GM18507 (cell line): Measurements from ENCODE around the gene MICAL3.

ENCODE experiments used
- DNase-seq: peaks from one replicate; pipeline ENCODE4 v3.0.0; 2011; ENCODE audit warnings: low read depth; ENCODE audit not compliant: insufficient read length; ENCODE audit errors: extremely low spot score
- FAIRE-seq: peaks from 2 replicates; lab custom pipeline; 2011; peaks lifted over from hg19 to GRCh38; lab: Jason Lieb, UNC

Gene MICAL3

GRCh38 chr22:17795661-17796548 lies 228.5 kb downstream of the MICAL3 start:
- FAIRE-seq (peak; percentile 69), DNase-seq (no peak)

DNA sequence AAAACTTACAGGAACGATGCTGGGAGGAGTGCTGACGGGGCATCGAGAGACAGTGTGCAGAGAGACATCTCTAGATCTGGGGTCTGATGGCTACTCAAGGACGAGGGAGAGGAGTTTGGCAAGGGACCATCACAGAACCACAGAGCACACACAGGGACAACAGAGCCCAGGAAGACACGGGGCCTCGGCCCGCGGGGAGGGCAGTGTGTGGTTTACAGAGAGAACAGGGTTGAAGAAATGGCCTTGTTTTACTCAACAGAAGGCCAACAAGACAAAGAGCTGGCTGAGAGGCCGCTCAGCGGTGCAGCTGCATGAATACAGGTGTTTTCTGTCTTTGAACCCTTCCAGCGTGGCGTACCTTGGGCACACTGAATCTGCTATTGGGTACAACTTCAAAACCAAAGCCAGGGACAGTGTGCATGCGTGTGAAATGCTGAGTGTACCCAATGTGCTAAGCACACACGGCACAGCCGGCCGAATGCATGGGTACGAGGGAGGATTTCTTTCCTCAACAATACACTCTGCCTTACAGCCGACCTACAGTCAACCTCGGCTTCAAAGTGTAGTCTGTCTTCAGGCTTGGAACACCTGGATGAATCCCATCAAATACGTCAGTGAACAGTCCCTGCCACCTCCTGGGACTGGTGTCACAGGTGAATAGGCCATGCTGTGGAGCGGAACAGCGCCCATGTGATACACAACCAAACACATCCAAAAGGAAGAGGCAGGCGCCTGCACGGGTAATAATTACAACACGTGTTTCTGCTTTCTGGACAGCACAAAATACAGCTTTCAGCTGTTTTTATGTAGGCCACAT lies 229.4 kb downstream of the MICAL3 start:
- FAIRE-seq (no peak), DNase-seq (no peak)

DNA sequence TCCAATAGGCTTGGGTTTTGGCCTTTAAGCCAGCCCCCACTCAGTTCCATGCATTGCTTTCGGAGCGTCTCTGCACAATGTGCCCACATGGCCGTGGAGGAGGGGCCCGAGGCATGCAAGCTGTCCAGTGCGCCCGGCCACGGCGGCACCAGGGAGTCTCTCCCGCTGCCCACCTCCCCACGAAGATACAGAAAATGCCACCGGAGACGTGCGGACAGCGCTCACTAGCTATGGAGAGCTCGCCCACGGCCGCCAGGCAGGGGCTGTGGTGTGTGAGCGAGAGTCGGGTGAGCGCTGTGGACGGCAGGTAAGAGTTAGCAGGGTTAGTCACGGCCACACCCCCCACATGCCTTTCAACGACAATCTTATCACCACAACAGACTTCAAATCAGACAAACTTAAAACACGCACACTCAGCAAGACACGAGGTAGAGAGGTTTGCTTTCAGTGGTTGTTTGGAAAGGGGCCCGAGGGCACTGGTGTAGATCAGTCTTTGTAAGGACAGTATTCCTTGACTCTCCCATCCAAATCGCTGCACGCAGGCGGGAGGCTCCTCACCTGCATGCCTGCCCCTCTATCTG lies 231.4 kb downstream of the MICAL3 start:
- FAIRE-seq: no peak
- DNase-seq: no peak

DNA sequence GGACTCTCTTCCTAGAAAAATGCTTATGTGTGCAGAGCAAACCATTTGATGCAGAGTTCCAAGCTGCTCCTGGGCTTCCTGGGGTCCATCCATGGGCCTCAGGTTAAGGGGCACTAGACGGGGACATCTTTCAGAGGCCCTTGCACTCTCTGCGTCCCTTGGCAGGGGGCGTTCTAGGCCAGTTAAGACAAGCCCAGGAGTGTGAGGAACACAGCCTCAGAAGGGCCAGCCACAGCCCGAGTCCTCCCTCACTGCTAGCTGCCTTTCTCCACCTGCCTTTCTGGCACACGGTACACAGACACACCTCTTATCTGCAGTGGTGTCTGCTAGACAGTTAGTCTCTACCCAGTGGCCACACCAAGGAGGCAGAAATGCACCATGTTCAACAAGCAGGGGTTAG lies 232.1 kb downstream of the MICAL3 start:
- FAIRE-seq (no peak), DNase-seq (no peak)

- FAIRE-seq (no peak), DNase-seq (no peak)
These were observed 233.2 kb downstream of the MICAL3 start for GRCh38 chr22:17791196-17791595.

GRCh38 chr22:17789379-17790200 lies 234.8 kb downstream of the MICAL3 start:
- no peak for FAIRE-seq
- DNase-seq: no peak

DNA sequence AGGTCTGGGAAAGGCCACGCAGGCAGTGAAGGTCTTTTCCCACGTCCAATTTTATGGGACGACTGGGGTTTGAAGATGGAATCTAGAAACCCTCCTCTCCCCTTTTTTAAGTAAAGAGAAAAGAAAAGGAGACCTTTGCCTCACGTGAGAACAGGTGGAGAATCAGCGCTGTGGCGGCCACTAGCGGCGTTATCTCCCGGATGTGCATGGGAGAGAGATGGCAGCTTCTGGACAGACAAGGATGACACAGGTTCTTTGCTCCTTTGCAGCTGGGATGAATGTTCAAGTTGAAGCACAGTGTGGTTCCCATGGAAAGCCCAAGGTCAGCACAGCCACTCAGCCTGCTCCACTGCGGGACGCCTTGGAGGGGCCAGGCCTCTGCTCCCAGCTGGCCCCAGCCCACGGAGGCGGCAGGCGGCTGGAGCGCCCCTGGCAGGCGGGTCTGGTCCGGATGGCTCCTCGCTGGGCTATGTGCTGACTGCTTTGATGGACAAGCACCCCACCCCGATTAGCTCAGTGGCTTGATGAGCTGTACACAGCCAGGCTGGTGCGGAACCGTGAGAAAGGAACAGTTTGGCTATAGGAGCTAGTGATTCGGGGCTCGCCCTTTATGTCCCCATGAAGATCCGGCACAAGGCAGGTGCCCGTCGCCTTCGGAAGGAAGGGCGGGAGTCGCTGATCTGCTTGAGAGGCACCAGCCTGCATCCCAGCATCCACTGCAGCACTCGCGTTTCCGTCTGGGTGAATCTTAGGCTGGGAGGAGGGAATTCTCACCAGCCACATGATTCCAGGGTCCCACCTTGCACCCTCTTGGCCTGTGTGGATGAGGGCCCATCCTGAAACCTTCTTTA lies 235.6 kb downstream of the MICAL3 start:
- DNase-seq: no peak
- no peak for FAIRE-seq

- FAIRE-seq (no peak), DNase-seq (no peak)
These were observed 236.5 kb downstream of the MICAL3 start for GRCh38 chr22:17787716-17788330.

DNA sequence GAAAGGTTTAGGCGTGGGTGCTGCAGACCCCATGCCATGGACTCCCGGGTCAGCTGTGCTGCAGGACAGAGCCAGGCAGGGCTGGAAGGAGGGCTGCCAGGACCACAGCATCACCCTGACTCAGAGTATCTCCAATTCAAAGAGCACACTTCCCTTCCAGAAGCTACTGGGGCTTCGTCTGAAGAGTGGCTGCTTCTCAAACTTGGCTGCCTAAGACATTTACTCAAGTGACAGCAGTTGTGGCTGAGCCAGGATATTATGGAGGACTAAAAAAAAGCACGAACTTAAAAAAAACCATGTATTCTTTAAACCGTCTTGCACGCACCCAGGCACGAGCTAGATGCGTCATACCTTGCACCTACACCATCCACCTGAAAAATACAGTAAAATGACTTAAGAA lies 237.1 kb downstream of the MICAL3 start:
- FAIRE-seq: no peak
- no peak for DNase-seq

DNA sequence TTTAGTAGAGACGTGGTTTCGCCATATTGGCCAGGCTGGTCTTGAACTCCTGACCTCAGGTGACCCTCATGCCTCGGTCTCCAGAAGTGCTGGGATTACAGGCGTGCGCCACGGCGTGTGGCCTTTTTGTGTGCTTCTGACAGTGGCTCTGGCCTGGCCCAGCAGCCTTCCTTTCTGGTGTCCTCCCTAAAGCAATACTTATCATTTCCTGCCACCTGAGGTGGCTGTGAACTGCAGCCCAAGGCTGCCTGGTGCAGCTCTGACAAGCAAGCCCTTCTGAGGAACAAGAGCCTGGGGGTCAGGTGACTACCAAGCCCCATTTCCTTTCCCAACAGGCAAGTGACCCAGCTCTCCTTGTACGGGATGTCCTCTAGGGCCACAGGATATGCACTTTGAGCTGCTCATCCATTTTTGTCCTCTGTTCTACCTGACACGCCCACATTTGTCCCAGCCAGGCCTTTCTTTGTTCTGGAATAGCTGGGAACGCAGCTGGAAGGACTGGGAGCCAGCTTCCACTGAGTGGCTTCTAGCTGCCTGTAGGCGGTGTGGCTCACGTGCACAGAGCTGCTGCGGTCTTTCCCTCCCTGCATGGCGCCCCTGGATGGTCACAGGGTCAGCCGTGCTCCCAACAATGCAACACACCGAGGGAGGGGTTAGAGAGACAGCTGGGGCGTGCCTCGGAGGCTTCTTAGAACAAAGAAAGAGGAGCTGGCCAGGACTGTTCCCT lies 237.8 kb downstream of the MICAL3 start:
- DNase-seq (no peak), FAIRE-seq (no peak)

- DNase-seq (no peak), FAIRE-seq (peak; percentile 63)
These were observed 238.9 kb downstream of the MICAL3 start for GRCh38 chr22:17785185-17786184.

- DNase-seq (no peak), FAIRE-seq (no peak)
These were observed 239.6 kb downstream of the MICAL3 start for GRCh38 chr22:17784776-17785175.

DNA sequence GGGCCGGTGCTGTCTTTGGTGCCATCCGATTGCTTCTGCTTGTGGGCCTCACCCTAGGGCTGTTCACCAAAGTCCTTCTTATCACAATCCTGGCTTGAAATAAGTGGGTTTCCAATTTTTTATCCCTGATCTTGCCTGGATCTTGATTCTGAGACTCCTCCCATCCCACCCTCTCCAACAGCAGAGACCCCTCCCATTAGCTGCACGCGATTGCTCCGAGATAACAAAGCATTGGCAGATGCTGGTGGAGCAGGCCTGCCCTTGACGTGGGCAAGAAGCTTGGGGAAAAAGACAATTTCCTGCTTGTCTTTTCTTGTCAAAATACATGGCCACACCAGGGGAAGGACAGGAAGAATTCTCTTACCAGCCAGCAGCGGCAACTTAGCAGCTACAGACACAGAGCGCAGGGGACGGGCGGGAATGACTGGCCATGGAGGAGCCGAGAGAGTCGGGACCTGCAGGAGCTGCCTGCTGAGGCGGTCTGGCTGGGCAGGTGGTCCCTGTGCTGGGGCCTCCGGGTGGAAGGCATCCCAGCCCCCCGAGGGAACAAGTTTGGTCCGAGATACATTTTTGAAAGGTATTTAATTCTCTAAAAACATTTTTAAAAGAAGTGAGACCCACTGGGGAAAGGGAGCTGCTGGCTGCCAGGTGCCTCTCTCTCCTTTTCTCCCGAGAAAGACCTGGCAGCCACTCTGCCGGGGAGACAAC lies 240.4 kb downstream of the MICAL3 start:
- DNase-seq (no peak), FAIRE-seq (no peak)

DNA sequence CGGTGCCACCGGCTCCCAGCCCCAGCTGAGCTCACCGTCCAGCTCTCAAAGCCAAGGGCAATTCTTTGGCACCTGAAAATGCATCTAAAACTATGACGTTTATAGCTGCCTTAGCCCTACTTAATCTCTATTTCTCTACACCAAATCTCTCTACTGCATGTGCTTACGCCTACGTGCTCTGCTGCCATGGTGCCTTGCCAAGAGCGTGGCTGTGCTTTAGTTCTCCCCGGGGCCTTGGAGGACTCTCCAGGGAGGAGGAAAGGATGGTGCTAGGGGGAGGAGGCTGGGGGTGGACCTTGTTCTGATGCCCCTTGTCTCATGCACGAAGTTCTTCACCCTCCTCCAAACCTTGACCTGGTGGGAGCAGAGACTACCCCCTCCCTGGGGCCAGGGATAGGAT lies 241.0 kb downstream of the MICAL3 start:
- DNase-seq: no peak
- no peak for FAIRE-seq

GRCh38 chr22:17782621-17783020 lies 241.7 kb downstream of the MICAL3 start:
- DNase-seq (no peak), FAIRE-seq (no peak)

DNA sequence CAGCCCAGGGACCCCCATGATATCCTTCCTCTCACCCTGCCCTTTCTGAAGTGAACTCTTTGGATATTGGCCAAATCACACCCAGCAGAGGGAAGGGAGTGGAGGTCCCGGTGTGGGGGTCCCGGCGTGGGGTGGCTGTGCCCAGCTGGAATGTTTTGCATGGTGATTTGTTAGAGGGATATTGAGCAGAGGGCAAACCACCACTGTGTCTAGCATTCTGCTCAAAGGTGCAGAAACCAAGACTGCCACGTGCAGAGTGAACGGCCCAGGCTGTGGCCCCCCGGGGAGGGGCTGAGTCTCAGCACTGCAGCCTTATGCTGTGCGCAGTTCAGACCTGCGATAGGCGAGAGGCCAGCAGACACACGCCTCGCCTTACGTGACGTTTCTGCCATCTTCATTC lies 242.2 kb downstream of the MICAL3 start:
- FAIRE-seq (no peak), DNase-seq (no peak)
